Hematopoietic multipotent progenitor cell treated with erythropoietin and hydrocortisone succinate and interleukin-3 and kit ligand, for 15 days (in vitro differentiated cells): ENCODE measurements around the gene TNFRSF9.
"Not testable (repeated sequence)": the region's sequence is repeated elsewhere in the genome, so short reads cannot be mapped to it uniquely, and the experiment has no call there.

Experiments
- DNase-seq: peaks from one replicate; pipeline ENCODE4 v3.0.0-alpha.2; 2015; ENCODE audit warnings: low spot score

The TNFRSF9 gene

DNA sequence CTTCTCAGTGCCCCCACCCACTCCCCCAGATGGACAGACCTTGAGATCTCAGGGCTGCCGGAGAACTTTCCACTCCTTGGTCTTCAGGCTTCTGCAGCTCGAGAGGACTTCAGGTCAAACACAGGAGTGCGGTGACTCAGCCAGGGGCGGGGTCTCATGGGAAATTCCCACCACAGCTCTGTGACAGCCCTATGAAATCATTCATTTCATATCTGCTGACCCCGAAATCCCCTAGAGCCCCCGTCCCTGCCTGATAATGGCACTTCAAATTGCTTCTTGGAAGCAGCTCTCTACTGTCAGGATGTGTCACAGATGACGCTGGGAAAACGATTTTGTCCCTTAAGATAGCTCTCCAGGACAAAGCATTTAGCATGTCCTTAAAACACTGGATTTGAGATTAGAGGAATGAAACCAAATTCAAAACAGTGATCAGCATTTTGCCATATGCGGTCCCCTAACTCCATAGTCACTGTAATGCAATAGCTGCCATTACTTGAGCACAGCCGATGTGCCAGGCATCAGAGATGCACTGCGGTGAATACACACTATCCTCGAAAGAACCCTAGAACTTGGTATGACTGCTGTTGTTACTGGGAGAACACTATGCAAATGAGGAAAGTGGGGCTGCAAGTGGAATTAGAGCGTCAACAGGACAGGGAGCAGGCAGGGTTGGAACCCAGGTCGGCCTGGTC is at the start of gene TNFRSF9:
TNFRSF9 (minus strand) TSS at position 95 of the 692 bp plus-strand sequence. CDS start 845 bp downstream, outside the sequence.
- DNase-seq: no peak

DNA sequence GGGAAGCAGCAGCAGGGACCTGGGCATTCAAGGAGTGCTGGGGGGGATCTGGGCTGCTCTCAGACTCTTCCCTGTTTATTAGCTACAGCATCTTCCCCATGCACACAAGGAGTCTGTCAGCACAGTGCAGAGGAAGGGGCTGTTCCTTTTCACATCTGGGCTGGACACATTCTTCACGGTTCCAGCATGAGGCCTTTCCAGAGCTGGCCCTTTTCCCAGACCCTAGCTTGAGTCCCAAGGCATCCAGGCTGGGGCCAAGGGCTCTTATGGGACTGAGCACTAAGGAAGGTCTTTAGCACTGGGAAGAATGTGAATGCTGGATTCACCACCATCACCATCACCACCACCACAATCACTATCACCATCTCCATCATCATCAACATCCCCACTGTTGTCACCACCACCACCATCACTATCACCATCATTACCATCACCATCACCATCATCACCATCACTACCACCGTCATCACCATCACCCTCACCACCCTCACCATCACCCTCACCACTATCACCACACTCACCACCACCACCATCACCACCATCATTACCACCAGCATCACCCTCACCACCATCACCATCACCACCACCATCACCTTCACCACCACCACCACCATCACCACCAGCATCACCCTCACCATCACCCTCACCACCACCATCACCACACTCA is 49.3 kb upstream of the TNFRSF9 start:
- DNase-seq: no peak

DNA sequence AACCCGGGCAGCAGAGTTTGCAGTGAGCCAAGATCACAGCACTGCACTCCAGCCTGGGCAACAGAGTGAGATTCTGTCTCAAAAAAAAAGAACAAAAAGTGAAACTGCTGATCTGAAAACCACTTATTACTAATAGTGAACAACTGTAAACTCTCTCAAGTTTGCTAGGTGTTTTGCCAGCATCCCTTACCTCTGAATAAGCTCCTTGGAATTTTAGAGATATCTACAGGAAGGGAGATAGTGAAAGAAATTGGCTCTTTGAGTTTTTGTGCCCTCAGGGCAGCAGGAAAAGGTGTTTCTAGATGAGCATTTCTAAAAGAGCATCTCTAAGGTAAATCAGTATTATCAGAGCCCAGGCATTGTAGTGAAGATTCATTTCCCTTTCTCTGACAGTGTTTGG is 47.9 kb upstream of the TNFRSF9 start:
- DNase-seq: no peak

DNA sequence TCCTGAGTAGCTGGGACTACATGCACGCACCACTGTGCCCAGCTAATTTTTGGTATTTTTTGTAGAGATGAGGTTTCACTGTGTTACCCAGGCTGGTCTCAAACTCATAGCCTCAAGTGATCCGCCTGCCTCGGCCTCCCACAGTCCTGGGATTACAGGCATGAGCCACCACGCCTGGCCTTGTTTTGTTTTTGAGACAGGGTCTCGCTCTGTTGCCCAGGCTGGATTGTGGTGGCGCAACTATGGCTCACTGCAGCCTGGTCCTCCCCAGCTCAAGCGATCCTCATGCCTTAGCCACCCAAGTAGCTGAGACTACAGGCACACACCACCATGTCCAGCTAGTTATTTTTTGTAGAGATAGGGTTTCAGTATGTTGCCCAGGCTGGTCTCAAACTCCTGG is 46.9 kb upstream of the TNFRSF9 start:
- DNase-seq: no peak

DNA sequence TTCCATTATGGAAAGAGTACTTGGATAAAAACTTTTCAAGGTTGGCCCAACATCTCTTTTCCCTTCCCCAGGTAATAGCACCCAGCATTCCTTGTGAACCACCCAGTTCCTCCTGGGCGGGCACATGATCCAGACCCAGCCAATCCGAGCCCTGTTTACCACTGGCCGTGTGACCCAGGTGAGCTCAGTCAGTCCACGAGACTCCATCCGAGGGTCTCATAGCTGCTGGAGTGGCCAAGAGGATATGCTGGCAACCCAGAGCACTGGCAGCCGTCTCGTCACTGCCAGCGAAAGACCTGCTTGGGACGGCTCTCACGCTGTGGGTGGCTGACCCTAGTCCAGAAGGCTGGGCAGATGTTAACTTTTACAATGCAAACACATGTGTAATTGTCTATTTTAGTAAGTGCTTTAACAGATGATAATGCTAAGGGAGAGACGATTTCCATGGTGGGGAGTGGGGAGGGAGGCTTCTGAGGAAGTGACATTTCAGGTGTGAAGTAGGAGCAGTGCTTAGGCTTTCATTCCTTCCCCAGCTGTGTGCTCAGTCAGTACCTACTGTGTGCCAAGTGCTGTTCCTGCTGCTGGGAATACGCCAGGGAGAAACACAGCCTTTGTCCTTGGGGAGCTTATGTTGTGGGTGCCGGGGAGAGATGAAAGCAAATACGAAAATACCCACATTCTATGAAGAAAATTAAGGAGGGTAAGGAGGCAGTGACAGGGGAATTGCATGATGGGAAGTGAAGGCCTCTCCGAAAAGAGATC is 45.4 kb upstream of the TNFRSF9 start:
- DNase-seq: no peak

DNA sequence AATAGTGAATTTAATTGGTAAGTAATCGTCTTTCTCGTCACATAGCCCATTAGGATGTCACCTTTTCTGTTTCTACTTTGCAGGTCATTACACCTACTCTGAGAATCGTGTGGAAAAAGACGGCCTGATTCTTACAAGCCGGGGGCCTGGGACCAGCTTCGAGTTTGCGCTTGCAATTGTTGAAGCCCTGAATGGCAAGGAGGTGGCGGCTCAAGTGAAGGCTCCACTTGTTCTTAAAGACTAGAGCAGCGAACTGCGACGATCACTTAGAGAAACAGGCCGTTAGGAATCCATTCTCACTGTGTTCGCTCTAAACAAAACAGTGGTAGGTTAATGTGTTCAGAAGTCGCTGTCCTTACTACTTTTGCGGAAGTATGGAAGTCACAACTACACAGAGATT is 44.2 kb upstream of the TNFRSF9 start:
- no peak for DNase-seq

DNA sequence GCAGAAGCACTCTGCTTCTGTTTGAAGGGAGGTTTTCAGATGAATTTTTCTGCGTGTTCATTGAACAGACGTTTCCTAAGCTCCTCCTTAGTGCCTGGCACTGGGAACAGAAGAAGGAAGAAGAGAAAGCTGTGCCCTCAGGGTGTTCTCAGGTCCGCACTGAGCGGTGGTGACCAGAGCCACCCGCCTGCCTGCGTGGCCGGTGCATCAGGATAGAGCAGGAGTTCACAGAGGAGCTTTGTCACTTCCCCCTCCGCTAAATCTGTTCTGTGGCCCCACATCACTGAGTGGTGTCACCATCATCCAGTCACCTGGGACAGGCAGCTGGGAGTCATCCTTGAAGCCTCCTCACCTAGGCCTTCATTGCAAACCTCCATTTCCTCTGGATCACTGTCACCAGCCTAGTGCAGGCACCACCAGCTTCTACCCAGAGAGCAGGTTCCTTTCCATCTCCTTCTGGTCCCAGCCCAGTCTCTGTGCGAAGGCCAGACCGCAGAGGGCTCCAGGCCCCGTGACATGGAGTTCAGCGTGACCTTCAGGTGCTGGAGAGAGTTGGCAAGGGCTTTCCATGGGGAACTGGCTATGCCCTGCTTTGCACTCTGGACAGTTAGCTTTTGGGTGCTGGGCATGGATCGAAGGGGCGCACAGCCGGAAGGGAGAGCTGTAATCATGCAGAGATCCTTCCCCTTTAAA is 42.6 kb upstream of the TNFRSF9 start:
- DNase-seq: no peak

DNA sequence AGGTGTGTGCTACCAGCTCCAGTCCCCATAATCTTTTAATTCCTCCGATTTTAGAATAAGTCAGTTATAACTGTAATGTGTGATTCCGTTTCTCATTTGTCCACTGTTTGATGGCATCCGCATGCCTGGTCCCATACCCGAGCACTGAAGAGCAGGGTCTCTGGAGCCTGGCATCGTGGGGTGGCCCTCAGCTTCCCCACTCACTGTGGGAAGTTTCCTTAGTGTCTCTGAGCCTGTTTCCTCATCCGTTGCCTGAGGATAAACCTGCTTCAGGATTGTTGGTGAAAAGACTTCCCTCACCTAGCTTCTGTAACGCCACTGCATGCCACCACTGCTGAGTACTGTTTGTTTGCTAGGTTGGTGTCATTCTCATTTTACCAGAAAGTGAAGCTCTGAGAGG is 40.3 kb upstream of the TNFRSF9 start:
- no peak for DNase-seq

DNA sequence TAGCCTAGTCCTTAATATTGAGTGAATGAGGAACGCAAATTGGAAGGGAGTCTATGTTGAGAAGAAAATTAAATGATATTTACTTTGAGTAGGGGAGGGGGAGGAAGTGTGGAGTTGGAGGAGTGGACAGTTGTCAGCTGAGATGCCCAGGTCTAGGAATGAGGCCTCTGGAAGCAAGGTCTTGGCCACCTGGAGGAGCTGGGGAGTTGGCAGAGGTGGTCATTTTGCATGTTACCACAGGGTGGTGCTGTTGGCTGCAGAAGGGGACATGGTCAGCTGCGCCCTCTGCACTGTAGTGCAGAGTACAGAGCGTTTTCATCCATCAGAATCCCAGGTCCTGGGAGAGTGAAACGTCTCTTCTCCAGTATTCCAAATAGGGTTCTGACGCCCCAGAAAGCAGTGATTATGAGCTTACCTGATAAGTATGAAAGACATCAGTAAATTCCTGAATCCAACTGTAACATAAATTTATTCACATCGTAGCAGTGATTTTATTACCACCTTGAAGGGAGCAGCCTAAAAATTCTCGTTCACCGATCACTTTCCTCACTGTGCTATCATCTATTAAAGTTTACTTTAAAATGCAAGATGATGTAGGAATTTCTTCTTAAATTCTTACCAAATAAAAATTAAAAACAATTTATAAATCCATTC is 34.7 kb upstream of the TNFRSF9 start:
- DNase-seq: peak; percentile 66

DNA sequence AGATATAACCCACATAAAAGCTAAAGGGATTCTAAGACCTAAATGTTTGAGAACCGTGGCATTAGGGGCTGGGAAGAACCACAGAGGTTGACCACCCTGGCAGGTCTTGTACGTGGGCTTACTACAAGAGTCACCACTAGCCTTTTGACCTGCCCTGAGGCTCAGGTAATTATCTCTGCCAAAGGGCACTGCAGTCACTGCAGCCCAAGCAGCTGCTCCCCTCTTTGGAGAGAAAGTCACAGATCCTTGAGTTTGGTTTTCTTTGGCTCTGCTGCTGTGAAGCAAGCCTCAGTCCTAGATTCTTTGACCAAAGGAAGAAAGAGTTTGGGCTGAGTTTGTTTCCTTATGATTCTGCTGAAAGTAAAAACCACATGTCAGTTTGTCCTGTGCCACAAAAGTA is 32.4 kb upstream of the TNFRSF9 start:
- no peak for DNase-seq

DNA sequence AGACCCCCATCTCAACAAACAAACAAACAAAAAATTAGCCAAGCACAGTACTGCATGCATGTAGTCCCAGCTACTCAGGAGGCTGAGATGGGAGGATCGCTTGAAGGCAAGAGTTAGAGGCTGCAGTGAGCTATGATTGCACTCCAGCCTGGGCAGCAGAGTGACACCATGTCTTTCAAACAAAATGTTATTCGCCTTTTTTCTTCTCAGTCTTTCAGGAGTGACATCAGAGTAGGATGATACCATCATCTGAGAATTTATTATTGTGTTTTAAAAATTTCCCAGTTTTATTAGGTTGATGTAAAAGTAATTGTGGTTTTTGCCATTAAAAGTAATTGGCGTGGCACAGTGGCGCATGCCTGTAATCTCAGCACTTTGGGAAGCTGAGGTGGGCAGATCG is 31.6 kb upstream of the TNFRSF9 start:
- no peak for DNase-seq

DNA sequence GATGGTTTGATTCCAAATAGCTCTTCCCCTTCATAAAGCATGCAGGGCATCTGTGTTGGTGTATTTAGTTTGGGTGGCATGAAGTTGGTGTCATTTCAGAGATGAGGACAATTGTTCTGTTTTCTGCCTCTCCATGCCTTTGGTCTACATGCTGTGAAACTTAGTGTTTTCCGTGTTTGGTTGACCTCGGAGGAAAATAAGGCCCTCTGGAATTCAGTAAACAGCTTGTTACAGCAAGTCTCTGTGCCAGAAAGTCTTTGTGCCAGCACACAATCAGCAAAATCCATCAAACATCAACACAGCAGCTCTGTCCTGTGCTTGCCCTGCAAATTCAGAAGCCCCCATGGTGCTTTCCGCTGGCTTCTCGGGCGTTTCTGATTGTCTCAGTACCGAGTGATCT is 30.4 kb upstream of the TNFRSF9 start:
- no peak for DNase-seq

DNA sequence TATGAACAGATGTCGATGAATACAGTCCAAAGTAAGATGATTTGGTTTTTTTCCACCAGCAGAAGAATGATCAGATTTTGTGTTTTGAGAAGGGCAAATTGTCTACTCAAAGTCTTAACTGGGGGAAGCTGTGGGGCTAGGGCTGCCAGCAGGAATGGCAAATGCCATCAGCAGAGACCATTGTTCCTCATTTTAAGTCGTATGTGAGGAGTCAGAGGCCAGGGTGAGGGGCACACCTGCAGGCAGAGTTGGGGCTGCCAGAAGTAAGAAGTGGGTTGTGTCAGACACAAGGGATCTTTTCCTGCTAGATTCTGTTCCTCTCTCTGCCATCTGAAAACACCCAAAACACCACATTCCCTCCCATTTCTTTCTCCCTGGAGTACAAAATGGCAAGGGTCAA is 29.6 kb upstream of the TNFRSF9 start:
- no peak for DNase-seq

DNA sequence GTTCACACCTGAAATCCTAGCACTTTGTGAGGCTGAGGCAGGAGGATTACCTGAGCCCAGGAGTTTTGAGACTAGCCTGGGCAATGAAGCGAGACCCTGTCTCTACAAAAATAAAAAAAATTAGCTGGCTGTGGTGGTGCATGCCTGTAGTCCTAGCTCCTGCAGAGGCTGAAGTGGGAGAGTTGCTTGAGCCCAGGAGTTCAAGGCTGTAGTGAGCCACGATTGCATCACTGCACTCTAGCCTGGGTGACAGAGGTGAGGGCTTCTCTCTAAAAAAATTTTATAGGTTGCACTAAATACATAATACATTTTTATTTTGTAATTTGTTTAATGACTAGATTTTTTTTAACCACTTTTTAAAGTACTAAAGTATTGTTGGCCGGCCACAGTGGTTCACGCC is 27.0 kb upstream of the TNFRSF9 start:
- DNase-seq: no peak

DNA sequence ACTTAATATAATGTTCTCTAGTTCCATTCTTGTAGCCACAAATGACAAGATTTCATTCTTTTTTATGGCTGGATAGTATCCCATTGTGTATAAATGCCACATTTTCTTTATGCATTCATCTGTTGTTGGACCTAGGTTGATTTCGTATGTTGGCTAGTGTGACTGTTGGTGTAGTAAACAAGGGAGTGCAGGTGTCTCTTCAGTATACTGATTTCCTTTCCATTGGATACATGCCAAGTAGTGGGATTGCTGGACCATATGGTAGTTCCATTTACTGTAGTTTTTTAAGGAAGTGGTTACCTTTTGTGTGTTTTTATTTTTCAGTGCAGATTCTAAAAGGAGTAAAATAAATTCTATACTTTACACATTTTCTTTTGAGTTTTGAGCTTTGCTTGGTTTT is 26.6 kb upstream of the TNFRSF9 start:
- no peak for DNase-seq

DNA sequence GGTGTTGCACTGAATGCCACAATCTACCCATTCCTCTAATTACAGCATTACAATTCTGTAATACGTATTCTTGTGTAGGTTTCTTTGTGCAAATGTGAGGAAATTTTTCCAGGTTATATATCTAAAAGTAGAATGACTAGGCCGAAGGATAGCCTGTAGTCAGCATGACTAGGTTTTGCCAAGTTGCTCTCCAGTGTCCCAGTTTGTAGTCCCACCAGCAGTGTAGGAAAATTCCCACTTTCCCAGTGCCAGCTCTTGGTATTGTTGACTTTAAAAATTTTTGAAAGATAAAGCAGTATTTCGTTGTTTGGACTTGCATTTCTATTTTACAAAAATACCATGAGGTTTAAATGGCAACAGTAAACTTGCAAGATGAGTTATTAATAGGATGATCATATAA is 23.8 kb upstream of the TNFRSF9 start:
- DNase-seq: no peak

DNA sequence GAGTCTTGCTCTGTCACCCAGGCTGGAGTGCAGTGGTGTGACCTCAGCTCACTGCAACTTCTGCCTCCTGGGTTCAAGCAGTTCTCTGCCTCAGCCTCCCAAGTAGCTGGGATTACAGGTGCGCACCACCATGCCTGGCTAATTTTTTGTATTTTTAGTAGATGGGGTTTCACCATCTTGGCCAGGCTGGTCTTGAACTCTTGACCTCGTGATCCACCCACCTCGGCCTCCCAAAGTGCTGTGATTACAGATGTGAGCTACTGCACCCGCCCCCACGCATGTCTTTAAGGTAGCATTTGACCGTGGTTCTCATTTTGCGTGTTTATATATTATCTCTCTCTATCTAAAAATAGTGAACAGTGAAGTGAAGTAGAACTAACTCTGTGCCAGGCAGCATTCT is 23.2 kb upstream of the TNFRSF9 start:
- not testable (repeated sequence) for DNase-seq

DNA sequence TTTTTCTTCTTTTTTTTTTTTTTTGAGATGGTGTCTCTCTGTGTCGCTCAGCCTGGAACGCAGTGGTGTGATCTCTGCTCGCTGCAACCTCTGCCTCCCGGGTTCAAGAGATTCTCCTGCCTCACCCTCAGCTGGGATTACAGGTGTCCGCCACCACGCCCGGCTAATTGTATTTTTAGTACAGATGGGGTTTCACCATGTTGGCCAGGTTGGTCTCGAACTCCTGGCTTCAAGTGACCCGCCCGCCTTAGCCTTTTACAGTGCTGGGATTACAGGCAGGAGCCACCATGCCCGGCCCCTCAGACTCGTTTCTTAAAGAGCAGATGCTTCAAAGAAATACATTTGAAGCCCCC is 22.7 kb upstream of the TNFRSF9 start:
- not testable (repeated sequence) for DNase-seq

DNA sequence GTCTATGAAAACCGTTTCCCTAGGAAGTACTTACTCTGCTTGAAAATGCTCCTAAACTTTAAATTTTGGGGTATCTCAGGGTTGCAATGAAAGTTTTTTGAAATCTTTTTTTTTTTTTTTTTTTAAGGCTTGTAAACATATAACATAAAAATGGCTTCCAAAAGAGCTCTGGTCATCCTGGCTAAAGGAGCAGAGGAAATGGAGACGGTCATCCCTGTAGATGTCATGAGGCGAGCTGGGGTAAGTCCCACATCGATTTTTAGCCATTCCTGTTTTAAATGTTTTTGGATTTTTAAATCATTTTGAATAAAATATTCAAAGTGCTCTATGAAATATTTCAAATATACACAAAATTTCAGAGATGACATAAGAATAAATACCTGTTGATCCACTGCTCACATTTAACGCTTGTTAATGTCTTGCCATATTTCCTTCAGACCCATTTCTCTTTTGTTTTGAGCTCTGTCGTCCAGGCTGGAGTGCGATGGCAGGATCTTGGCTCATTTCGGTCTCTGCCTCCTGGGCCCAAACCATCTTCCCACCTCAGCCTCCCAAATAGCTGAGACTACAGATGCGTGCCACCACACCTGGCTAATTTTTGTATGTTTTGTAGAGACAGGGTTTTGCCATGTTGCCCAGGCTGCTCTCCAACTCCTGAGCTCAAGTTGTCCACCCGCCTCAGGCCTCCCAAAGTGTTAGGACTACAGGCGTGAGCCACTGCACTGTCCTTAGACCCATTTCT is 22.2 kb upstream of the TNFRSF9 start:
- no peak for DNase-seq

DNA sequence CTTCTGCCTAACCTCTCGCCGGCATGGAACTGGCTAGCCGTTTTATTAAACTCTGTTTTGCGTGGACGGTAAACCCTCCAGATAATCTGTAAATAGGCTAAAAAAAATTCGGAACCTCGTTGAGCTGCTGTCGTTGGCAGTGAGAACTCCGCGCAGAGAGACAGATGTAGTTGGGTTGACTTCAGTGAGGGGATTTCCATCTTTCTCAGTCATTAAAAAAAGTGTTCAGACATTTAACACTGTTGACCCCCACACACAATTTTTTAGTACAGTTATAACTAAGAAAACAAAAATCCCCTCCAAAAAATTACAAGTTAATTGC is 21.3 kb upstream of the TNFRSF9 start:
- no peak for DNase-seq

DNA sequence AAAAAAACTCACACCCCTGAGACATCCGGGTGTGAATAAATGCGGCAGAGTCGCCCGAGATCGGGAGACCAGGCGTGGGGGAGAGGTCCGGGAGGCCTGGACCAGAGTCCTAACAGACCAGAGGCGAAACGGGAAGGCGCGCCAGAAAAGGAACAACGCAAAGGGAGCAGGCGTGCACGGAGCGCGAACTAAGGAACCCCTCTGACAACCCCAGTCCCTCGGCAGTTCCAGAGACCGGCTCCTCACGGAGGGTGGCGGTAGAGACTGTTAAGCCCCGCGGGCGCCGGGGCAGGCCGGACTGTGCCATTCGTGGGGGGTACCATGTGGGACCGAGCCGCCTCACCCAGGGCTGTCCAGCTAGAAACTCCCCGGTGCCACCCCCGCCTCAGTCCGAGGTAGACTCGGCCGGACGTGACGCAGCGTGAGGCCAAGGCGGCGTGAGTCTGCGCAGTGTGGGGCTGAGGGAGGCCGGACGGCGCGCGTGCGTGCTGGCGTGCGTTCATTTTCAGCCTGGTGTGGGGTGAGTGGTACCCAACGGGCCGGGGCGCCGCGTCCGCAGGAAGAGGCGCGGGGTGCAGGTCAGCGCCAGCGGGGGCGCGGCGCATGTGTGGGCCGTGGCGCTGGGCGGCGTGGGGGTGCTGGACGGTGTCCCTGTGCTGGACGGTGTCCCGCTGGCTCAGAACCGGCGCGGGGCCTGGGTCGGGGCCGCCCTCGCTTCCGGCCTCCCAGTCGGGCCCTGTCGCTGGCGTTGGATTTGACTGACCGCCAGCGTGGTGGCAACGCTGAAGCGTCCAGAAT is 20.8 kb upstream of the TNFRSF9 start, which contains the start of gene PARK7:
PARK7 (plus strand) TSS at position 496 of the 798 bp plus-strand sequence. CDS start 1,075 bp downstream, outside the sequence.
- peak; percentile 99 for DNase-seq
